ENCODE data around the gene SCD. TPM values are rescaled to one million over a fixed set of nuclear protein-coding genes. Genes with fewer than 3 reads are reported as not detected.

Gene SCD
- total and polyA plus RNA-seq, 9 of the 15 experiments (the other 6 are each of a cell fraction or from before 2014, with no cell fraction given) = 114 to 486 (median 188) TPM

DNA sequence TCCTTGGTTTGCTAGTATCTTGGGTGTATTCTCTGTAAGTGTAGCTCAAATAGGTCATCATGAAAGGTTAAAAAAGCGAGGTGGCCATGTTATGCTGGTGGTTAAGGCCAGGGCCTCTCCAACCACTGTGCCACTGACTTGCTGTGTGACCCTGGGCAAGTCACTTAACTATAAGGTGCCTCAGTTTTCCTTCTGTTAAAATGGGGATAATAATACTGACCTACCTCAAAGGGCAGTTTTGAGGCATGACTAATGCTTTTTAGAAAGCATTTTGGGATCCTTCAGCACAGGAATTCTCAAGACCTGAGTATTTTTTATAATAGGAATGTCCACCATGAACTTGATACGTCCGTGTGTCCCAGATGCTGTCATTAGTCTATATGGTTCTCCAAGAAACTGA lies 17.1 kb downstream of the SCD start:
- peaks cover 5% of the 10 kb centered on the region for H4K20me1 ChIP-seq (replicated peaks; ENCODE audit: control insufficient read depth, insufficient read depth, low read length)
- H3K9me1 ChIP-seq (ENCODE audit: control insufficient read depth, insufficient read depth, low read length) = peaks cover 4% of the 10 kb centered on the region
- in situ Hi-C loops (cut with MboI) = no loop called here
- ChIA-PET CTCF (ENCODE audit: low intra/inter-chr PET ratio) (no interaction called here), POLR2A (interaction anchor here (0.7 to 8.7 kb wide), 7 partner anchors 10 to 147 kb away, joined by 3 to 50 read pairs (median 5); partner anchors contain the start of gene SCD)
- TSS peak; percentile 44 for BruUV-seq (replicated peaks)
- no peak for DNase-seq (ENCODE audit: extremely low read depth in 1 of 4, low spot score in 3 of 4)
- peaks cover 9 to 18% of the 10 kb centered on the region in 2 experiments for H3K4me1 ChIP-seq (replicated peaks in 1 of 2; ENCODE audit: control insufficient read depth in 2 of 2, insufficient read depth in 2 of 2, low read length in 2 of 2)
- H3K79me2 ChIP-seq (ENCODE audit: control insufficient read depth, insufficient read depth, low read length) = peaks cover 14% of the 10 kb centered on the region
- H3K4me2 ChIP-seq (ENCODE audit: insufficient read depth, low read length) = no peak overlapping the region
- intact Hi-C loops (cut with micrococcal nuclease) = no loop called here
- peaks cover 52% of the 10 kb centered on the region for H3K36me3 ChIP-seq (ENCODE audit: control insufficient read depth, insufficient read depth, low read length)
- TF ChIP-seq BCOR (IDR thresholded peaks at IDR 0.05) (0 out of 2 replicates have a peak, but pooled peaks have one; percentile 38), FOXJ2 (tag; IDR thresholded peaks at IDR 0.05) (no peak)
- ATAC-seq = no peak
- H3K27me3 ChIP-seq (ENCODE audit: control insufficient read depth in 2 of 2, insufficient read depth in 2 of 2, low read length in 2 of 2) = no peaks in the 10 kb centered on the region
- WGBS (ENCODE audit: insufficient coverage, low coverage, missing lambda C conversion rate) = 63% methylated on average over 3 of the region's 3 CpGs
- no peak overlapping the region for H3K4me3 ChIP-seq
- H3K27ac ChIP-seq (ENCODE audit: extremely low read depth, low read depth, low read length) = no peak overlapping the region; the same call in 2 of the 3 replicates
- no peak for FAIRE-seq
- H3K9ac ChIP-seq (ENCODE audit: insufficient read depth in 1 of 2, low read depth in 2 of 2, low read length in 2 of 2) = no peak overlapping the region
- H2AFZ ChIP-seq (ENCODE audit: low read depth, low read length) = no peak overlapping the region
- H3K9me3 ChIP-seq (replicated peaks; ENCODE audit: control insufficient read depth, insufficient read depth, low read depth, low read length) = no peaks in the 10 kb centered on the region

DNA sequence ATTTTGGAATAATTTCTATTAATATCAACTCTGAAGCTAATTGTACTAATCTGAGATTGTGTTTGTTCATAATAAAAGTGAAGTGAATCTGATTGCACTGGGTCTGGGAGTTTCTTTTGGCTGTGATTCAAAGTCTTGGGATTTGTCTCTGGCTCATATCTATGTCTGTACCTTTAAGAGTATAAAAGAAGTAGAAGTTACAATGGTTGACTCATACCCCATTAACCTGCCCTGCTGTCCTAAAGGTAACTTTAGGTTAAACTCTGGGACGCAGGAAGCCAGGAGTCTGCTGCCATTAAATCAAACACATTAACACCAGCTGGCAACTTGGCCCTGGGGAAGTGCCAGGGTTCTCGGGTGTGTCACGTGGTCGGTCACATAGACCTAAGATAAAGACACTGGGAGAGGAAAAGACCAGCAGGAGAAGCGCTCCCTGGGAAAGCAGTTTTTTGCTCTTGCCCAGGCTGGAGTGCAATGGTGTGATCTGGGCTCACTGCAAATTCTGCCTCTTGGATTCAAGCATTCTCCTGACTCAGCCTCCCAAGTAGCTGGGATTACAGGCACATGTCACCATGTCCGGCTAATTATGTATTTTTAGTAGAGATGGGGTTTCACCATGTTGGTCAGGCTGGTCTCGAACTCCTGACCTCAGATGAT lies 17.8 kb downstream of the SCD start:
- Histone ChIP-seq H3K9me1 (ENCODE audit: control insufficient read depth, insufficient read depth, low read length) (no peaks in the 10 kb centered on the region), H3K9ac (ENCODE audit: insufficient read depth in 1 of 2, low read depth in 2 of 2, low read length in 2 of 2) (no peak overlapping the region), H3K9me3 (replicated peaks; ENCODE audit: control insufficient read depth, insufficient read depth, low read depth, low read length) (no peaks in the 10 kb centered on the region), H3K4me2 (ENCODE audit: insufficient read depth, low read length) (no peak overlapping the region), H3K27ac (ENCODE audit: extremely low read depth, low read depth, low read length) (peak overlapping the region; percentile 44; the same call in 1 of the 3 replicates), H3K4me3 (no peak overlapping the region), H4K20me1 (replicated peaks; ENCODE audit: control insufficient read depth, insufficient read depth, low read length) (no peaks in the 10 kb centered on the region; the same call in 1 of the 2 replicates), H3K27me3 (ENCODE audit: control insufficient read depth in 2 of 2, insufficient read depth in 2 of 2, low read length in 2 of 2) (no peaks in the 10 kb centered on the region), H3K79me2 (ENCODE audit: control insufficient read depth, insufficient read depth, low read length) (0 out of 3 replicates have a peak, but pooled peaks cover 7% of the 10 kb centered on the region), H3K36me3 (ENCODE audit: control insufficient read depth, insufficient read depth, low read length) (peaks cover 45% of the 10 kb centered on the region), H3K4me1 (replicated peaks in 1 of 2; ENCODE audit: control insufficient read depth in 2 of 2, insufficient read depth in 2 of 2, low read length in 2 of 2) (peaks cover 3 to 11% of the 10 kb centered on the region in 2 experiments), H2AFZ (ENCODE audit: low read depth, low read length) (no peak overlapping the region)
- CTCF ChIA-PET (ENCODE audit: low intra/inter-chr PET ratio) = no interaction called here
- intact Hi-C loops (cut with micrococcal nuclease) = no loop called here
- ATAC-seq = peak; percentile 74
- no TSS peak for BruUV-seq (replicated peaks)
- no peak for FAIRE-seq
- DNase-seq (ENCODE audit: extremely low read depth in 1 of 4, low spot score in 3 of 4) = peak in 2 of 4 experiments; percentile 17 to 52
- POLR2A ChIA-PET = interaction anchor here (0.6 to 8.7 kb wide), 6 partner anchors 9 to 196 kb away, joined by 3 to 50 read pairs (median 4); partner anchors contain the start of gene SCD
- 5% methylated on average over 5 of the region's 7 CpGs for WGBS (ENCODE audit: insufficient coverage, low coverage, missing lambda C conversion rate)
- in situ Hi-C loops (cut with MboI) = no loop called here
- TF ChIP-seq, protein P1, sequence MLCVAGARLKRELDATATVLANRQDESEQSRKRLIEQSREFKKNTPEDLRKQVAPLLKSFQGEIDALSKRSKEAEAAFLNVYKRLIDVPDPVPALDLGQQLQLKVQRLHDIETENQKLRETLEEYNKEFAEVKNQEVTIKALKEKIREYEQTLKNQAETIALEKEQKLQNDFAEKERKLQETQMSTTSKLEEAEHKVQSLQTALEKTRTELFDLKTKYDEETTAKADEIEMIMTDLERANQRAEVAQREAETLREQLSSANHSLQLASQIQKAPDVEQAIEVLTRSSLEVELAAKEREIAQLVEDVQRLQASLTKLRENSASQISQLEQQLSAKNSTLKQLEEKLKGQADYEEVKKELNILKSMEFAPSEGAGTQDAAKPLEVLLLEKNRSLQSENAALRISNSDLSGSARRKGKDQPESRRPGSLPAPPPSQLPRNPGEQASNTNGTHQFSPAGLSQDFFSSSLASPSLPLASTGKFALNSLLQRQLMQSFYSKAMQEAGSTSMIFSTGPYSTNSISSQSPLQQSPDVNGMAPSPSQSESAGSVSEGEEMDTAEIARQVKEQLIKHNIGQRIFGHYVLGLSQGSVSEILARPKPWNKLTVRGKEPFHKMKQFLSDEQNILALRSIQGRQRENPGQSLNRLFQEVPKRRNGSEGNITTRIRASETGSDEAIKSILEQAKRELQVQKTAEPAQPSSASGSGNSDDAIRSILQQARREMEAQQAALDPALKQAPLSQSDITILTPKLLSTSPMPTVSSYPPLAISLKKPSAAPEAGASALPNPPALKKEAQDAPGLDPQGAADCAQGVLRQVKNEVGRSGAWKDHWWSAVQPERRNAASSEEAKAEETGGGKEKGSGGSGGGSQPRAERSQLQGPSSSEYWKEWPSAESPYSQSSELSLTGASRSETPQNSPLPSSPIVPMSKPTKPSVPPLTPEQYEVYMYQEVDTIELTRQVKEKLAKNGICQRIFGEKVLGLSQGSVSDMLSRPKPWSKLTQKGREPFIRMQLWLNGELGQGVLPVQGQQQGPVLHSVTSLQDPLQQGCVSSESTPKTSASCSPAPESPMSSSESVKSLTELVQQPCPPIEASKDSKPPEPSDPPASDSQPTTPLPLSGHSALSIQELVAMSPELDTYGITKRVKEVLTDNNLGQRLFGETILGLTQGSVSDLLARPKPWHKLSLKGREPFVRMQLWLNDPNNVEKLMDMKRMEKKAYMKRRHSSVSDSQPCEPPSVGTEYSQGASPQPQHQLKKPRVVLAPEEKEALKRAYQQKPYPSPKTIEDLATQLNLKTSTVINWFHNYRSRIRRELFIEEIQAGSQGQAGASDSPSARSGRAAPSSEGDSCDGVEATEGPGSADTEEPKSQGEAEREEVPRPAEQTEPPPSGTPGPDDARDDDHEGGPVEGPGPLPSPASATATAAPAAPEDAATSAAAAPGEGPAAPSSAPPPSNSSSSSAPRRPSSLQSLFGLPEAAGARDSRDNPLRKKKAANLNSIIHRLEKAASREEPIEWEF (CRISPR knock-in tag; IDR thresholded peaks at IDR 0.05) = 0 out of 2 replicates have a peak, but pooled peaks have one; percentile 30
- TF ChIP-seq FOXJ2 (tag; IDR thresholded peaks at IDR 0.05) (0 out of 2 replicates have a peak, but pooled peaks have one; percentile 44), SMAD3 (CRISPR knock-in tag; conservative IDR thresholded peaks at IDR 0.05) (0 out of 2 replicates have a peak, but pooled peaks have one; percentile 16), POLR2H (tag; IDR thresholded peaks at IDR 0.05; ENCODE audit: low read depth) (peak; percentile 35; the same call in 1 of the 2 replicates), POLR2AphosphoS2 (IDR thresholded peaks at IDR 0.05; ENCODE audit: low read length) (peak; percentile 90)
